Activated naive CD4-positive, alpha-beta T cell treated with Interleukin-2 at 50 U/mL for 16 hours (primary cell): ENCODE data around the gene NPBWR2.
A peak's percentile ranks its signal among the peaks of the same experiment; 100 is the strongest.

Experiments
- DNase-seq: peaks from one replicate; pipeline ENCODE4 v3.0.0-alpha.2; 2020

The NPBWR2 gene

DNA sequence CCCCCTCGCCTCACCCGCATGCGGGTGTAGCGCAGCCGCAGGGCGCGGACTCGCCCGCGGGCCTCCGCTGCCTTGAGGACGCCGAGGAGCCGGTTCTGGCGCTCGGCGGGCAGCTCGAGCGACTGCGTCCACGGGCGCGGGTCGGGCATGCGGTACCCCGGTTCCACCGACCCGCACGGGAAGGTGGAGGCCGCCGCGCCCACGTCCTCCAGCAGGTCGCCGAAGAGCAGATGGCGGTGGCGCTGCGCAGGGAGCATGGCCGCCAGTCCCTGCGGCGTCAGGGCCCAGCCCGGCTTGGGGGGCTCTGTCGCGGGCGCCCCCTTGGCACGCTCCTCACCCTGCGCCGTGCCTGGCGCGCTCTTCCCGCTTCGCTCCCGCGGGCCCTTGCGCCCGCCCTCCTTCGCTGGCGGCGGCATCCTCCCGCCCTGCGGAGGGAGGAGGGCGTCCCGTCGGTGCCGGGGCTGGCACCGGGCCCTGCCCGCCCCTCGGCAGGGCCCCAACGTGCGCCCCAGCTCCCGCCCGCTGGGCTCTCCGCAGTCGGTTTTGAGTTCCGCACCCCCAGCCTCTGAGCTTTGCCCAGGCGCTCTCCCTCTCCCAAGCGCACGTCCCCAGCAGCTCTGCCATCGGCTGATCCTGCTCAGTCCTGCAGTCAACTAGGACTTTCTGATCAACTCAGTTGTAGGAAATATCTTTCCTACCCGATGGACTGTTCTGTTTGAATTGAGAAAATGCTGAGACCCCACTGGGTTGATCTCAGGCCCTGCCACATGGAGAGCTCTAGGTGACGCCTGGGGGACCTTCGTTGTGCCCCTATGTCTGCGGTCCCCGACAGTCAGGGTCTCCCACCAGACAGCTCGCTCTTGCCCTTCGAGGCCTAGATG, 23.3 kb downstream of the NPBWR2 start, which contains the start of gene LKAAEAR1:
TSS of gene LKAAEAR1 (minus strand) at position 595 of the 881 bp plus-strand sequence. CDS start at position 416, 179 bp downstream.
- no peak for DNase-seq

DNA sequence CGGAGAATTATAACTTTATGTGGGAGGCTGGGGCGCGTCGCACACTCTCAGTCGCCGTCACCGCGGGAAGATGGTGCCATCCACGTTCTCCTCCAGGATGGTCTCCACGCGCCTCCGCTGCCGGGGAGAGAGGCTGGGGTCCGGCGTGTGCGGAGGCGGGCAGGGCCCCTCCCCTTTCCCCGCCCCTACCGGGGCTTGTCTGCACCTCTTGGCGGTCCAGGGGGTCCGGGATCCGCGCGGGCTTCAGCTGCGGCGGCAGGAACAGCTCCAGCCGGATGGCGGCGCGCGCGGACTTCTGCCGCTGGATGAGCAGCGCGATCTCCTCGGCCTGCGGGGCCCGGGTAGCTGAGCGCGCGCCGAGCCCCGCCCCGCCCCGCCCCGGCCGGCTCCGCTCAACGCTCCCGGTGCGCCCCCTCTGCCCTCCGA, 24.0 kb downstream of the NPBWR2 start:
- DNase-seq: peak; percentile 75

DNA sequence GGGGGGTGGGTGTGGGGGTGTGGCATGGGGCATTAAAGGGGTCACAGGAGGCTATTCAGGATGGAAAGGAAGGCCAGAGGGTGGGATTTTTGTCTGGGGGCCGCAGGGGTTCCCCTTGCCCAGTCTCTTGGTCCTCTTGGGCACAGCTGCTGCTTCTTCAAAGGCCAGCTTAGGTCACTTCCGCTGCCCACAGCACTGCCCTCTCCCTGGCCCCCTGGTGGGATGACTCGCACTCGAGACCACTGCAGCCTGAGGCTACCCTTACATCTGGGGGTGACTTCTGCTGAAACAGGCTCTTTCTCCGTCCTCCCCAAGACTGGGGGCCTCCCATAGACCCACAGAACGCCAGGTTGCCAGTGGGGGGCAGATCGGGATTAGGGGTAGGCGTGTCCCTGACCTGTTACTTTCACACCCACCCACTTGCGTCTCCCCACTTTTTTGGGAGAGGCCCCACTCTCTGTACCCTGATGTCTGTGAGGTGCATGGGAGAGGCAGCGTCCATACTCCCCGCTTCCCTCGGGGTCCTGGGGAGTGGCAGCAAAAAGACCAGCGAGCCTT, 24.5 kb downstream of the NPBWR2 start:
- DNase-seq: no peak

DNA sequence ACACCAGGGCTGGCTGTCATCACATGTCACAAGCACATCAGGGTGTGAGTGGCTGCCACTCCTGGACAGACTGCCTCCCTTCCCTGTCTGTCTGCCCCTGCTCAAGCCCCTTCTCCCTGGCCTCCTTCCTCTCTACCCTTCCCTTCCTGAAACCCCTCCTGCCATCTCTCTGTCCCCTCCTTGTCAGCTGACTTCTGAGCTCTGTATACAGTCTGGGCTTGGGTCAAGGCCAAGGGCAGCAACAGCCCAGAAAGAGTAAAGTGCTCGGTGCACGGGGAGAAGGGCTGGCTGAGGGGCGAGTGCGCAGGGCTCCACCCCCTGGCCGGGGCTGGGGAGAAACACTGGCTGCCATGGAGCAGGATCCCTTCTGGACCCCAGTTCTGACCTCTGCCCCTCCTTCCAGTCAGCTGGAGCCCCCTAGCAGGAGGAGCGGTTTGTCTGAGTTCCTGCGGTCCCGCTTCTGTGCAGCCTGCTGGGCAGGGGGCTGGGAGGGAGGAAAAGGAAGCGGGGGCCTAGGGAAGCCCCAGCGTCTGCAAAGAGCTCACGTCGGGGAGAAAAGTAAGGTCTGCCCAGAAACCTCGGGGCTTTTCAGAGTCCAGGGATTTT, 25.1 kb downstream of the NPBWR2 start:
- no peak for DNase-seq

DNA sequence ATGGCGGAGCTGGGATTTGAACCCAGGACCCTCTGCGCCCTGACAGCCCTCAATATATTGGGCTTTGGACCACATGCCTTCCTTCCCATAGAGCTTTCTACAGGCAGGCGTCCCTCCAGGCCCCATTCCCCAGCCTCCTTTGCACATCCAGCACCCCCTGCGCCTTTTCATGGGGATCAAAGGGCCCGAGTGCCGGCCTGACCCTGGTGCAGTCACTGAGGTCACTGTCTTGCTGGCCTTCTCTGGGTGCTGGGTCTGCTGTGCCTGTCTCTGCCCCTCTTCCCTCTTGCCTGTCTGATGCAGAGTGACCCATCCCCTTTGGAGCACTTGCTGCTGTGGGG, 25.8 kb downstream of the NPBWR2 start:
- no peak for DNase-seq

DNA sequence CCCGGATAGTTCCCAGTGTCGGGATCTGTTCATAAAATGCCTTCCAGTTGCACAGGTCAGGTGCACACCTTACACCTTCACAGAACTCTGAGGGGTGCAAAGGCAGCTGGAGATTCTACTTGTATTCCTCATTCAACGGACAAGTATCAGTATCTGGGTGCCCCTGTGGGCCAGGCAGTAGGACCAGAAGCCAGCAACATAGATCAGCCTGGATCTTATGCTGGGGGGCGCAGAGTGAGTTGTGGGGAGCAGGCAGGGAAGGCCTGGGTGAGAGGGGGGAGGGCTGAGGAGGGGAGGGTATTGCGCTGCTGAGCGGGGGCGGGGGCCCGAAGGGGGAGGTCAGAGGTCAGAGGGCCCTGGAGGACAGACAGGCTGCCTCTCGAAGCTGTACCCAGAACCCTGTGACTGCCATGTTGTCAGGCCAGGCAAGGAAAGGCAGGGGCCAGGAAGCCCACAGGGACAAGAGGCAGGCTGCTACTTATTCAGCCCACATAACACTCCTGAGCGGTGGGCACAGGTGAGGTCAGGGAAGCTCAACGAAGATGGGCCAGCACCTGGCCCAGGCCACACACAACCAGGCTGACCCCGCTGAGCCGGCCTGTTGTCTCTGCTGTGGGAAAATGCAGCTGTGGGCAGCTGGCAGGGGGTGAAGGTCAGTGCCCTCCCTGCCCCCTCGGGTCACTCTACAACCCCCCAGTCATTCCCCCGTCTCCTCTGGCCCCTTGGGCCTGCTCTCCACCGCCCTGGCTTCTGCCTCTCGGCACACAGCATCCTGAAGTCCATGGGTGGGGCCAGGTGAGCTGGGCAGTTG, 26.3 kb downstream of the NPBWR2 start:
- no peak for DNase-seq

DNA sequence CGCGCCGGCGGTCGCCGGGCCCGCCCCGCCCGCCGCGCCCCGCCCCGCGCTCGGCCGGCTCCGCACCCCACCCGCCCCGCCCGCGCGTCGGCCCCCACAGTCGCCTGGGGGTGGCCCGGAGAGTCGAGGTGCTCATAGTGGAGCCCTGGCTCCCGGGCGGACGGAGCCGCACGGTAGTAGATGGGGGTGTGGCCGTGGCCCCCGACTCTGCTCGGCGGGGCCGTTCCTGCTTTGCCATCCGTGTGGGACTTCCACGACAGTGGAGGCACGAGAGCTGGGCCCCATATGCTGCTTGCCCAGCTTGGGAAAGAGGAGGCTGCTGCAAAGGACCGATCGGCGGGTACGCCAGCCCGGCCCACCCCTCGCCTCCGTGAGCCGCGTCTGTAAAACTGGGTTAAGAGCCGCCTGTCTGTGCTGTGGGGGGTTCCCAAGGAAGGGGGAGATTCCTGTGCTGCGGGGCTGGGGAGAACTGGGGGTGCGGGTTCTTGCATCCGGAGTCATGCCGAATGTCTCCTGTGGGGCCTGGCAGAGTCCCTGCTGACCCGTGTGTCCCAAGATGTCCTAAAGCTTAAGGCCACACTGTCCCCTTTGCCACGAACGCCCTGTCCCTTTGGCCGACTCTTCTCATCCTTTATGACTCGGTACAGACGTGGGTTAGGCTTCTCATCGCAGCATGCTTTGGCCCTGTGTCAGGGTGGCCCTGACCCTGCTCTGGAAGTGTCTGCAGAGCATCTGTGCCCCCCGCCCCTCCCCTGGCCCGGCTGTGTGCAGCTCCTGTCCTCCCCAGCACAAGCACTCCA, 27.2 kb downstream of the NPBWR2 start, which contains the start of gene OPRL1:
TSS of gene OPRL1 (plus strand) at position 70 of the 800 bp plus-strand sequence. CDS start 12,639 bp downstream, outside the sequence.
- peak; percentile 44 for DNase-seq

DNA sequence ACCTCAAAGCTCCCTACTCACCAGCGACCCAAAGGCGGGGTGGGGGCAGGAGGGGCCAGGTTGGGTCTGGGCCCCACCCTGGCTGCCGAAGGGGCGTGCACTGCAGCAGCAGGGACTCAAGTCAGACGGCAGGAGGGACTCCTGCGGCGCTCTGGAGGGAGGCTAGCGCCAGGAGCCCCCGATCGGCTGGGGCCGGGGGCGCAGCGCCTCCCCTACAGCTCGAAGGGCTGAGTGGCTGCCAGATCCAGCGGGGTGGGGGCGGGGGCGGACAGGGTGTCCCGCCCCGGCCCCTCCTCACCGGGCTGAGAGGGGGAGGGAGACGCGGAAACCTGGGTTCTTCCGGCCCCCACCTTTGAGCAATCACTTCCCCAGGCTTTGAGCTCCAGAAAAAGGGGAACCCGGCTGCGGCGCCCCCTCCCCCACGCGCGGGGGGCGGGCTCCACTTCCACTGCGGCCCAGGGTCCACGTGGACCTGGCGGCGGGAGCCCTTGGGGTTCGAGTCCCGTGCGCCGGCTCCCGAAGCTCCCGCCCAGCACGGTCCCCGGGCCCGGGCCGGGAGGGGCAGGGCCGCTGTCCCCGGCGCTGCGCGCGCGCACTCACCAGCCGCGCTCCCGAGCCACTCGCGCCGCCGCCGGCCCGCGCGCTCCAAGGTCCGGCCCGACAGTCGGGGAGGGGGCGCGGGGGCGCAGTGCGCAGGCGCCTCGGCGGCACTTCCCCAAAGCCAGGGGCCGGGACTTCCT, 27.9 kb downstream of the NPBWR2 start, which contains the start of gene RGS19:
TSS of gene RGS19 (minus strand) at position 246 of the 740 bp plus-strand sequence. CDS start 2,632 bp downstream, outside the sequence.
- peak; percentile 66 for DNase-seq

DNA sequence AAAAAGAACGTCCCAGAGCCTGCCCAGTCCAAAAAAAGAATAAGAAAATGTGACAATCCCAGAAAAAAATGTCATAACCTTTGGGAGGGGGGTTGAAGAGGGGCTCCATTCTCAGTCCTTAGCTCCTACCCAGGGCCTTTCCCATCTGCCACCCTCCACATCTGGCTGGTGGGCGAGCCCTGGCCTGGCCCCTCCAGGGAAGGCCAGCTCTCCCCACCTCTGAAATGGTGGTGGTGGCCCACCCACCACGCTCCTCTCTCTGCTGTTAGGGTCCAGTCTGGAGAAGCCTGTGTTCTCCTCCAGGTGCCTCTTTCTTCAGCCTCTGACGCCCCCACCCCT, 28.5 kb downstream of the NPBWR2 start:
- no peak for DNase-seq

DNA sequence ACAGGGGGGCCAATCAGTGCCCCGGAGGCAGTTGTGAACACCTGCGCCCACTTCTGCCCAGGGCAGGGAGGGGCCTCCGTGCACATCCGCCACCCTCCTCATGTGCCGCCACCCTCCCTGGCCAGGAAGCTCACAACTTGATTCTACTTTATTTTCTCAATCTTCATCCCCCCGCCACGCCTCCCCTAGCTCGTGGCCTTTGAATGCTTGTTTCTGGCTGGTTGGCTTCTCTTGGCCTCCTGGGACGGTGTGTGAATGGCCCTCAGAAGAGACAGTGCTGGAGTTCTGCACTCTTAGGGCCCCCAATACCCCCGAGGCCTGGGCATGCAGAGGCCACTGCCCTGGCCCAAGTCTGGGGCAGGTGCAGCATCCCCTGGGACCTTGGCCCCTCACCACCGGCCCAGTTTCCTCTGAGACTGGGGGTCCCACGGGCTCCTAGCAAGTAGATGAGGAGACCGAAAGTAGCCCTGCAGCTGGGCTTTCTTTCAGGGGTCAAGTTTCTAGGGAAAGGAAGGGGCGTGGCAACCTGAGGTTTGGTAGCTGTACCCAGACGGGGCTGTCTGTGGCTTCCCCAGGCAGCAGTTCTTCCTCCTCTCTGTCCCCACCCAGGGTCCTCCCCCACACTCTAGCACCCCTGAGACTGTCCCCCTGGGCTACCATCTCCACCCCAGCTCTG, 29.4 kb downstream of the NPBWR2 start:
- DNase-seq: peak; percentile 56

DNA sequence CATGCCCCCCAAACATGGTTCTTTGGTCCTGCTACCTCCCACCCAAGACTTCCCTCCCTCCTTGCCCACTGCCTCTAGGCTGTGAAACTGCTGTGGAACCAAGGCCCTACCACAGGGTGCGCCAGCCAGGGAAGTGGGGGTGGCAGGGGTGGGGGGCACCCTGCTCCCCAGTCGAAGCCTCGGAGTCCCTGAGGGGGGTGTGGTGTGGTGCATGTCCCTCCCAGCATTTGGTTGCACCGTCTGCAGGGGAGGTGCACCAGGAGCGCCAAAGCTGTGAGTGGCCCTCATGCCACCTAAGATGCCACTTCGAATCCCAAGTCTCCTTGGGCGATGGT, 29.9 kb downstream of the NPBWR2 start:
- DNase-seq: no peak

DNA sequence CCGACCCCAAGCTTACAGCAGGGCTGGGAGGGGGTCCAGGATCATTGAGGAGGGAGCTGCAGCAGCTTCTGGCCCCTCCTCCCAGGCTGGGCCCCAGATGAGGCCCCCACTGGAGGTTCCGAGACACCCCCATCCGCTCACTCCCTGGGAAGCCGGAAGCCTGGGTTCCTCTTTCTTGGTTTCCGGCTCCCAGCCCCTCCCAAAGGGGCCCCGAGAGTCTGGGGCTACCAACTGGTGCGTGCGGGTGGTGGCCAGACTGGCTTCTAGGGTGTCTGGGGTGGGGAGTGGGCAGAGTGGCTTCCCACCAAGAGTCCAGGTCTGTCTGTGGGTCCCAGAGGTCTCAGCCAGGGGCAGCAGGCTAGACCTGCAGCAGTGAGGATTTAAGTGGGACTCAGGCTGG, 30.3 kb downstream of the NPBWR2 start:
- DNase-seq: peak; percentile 32

DNA sequence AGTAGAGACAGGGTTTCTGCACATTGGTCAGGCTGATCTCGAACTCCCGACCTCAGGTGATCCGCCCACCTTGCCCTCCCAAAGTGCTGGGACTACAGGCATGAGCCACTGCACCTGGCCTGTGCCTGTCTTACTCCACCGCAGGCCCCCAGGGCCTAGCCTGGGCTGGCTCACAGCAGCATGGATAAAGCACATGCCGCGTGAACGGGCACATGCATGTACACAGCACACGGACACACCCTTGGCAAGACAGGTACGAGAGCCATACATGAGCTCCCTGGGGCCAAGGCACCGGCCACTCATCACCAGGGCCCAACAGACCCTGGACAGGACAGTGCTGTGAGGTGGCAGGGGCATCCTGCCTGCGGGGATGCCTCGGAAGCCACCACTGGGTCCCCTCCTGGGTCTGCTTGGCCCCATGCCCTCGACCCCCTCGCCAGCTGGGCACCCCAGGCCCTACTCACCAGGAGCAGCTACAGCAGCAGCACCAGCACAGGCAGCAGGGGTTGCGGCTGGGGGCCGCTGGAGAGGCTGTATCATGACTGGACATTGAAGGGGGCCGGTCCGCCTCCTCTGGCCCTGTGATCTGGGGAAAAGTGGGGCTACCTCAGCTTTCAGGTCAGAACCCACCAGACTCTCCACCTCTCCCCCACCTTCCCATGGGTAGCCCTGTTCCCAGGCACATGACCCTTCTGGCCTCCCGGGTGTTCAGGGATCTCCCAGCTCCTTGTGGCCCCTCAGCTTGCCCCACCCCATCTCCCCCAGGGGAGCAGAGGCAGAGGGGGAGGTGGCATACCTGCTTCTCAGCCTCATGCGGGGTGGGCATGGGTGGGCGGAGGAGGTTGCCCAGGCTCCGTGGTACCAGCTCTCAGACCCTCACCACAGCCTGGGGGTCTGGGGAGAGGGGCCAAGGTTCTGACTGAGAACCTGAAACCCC, 31.0 kb downstream of the NPBWR2 start:
- no peak for DNase-seq

DNA sequence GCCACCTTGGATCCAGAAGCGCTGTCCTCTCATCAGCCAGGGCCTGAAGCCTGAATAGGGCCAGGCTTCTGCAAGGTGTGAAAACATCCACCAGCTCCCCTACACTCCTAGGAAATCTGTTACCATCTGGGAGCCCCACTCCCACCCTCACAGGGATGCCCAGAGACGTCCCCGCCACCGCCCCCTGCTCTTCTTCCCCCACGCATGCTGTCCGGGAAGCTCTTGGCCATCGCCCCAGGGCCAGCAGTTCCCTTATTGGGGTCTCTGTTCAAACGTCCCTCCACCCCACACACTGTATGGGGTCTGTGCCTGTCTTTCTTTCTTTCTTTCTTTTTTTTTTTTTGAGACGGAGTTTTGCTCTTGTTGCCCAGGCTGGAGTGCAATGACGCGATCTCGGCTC, 31.8 kb downstream of the NPBWR2 start:
- no peak for DNase-seq

DNA sequence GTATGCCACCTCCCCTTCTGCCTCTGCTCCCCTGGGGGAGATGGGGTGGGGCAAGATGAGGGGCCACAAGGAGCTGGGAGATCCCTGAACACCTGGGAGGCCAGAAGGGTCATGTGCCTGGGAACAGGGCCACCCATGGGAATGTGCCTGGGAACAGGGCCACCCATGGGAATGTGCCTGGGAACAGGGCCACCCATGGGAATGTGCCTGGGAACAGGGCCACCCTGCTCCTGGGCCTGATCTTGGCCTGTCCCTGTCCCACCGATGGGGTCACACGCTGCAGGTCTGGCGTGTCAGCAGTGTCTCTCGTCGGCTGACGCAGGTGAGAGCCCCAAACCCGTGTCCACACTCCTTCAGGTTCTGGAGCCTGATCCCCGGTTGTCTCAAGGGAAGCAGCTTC, 32.4 kb downstream of the NPBWR2 start:
- DNase-seq: no peak

DNA sequence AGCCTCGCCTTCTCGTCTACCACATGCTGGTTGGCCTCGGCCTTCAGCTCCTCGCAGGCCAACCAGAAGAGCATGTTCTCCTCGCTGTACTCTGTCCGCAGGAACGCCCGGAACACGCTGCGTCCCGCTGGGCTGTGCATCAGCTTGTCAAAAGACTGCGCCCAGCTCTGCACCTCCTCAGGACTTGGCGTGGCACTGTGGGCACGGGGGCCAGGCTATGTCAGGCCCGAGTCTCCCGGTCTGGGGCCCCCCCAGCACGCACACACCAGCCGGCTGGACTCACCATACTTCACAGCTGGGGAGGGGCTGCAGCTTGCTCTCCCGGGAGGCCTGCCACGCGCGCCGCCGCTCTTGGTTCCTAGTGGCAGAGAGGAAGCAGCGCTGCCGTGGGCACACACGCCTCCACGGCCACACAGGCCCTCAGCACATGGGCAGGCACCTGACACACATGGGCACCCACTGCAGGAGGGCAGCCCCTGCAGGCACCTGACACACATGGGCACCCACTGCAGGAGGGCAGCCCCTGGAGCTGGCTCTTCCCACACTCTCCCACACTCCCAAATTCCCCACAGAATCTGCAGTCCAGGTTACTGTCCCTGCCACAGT, 33.1 kb downstream of the NPBWR2 start:
- no peak for DNase-seq

DNA sequence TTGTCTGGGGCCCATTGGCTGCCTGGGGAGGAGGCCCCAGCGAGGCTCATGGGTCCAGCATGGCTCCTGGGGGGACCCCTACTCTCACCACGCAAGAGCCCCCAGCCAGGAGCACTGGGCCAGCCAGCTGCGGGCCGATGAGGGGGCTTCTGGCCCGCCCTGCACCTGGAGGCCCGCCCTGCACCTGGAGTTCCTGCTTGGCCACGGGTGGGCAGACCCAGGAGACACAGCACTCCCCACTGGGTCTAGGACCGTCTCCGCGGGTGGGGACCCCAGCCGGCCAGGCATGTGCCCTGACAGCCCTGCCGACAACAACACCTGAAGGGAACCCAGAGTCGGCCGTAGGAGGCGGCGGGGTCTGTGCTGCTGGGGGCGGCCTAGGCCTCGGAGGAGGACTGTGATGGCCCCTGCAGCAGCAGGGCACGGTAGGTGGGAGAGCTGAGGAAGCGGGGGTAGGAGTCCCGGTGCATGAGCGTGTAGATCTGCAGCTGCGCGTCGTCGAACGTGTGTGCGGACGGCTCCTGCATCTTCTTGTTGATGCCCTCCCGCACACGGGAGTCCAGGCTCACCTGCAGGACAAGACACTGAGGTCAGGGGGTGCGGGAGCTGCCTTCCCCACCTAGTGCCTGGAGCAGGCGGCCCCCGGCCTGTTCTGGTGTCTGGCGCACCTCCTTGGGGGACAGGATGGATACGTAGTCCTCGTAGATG, 33.7 kb downstream of the NPBWR2 start:
- no peak for DNase-seq

DNA sequence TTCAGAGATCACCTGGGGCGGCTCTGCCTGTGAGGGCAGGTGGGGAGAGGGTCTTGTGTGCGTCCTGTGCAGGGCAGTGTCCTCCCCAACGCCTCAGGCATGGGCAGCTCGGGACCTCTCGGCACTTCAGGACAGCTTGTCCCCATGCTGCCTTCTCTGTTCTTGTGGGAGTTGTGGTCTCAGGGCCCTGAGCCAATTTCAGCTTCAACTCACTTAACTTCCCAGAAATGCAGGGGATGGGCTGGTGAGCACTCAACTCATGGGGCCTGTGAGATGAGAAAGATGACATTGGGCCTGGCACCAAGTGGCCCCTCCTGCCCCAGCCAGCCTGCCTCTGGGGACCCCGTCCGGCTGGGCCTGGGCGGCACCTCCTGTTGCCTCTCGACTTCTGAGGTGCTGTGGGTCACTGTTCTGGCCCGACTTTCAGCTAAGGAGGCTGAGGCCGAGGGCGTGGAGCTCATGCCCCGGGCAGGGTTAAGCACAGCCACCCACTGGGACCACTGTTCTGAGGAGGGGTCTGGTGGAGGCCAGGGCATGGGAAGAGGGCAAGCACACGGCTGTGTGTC, 34.8 kb downstream of the NPBWR2 start:
- DNase-seq: no peak
